ENCODE results near the gene GABRD.

The GABRD gene

DNA sequence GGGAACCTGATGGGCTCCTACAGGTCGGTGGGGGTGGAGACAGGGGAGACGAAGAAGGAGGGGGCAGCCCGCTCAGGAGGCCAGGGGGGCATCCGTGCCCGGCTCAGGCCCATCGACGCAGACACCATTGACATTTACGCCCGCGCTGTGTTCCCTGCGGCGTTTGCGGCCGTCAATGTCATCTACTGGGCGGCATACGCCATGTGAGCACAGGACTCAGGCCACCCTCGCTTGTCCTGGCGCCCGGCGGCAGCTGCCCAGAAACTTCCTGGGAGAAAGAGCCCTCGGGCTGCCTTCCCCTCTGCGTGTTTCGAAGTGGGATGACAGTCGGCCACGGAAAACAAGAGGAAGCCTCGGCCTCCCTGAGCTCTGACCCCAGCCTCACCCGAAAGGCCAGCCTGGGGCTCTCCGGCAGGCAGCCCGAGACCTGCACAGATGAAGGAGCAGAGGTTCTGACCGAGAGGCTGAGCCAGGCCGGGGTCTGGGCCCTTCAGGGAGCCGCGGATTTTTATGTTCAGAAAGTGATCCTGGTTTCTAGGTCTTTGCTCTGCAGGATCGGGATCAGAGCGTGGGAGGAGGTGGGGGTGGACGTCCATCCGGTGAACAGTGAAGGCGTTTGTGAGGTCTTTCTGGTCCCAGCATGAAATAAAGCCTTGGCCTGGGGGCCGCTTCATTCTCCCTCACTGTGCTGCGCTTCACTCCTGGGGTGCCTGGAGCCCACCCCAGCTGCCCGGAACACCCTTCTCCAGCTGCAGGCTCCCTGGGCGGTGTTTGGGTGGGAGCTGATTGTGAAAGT is 11.1 kb downstream of the GABRD start:
- no peak for DNase-seq
- TF ChIP-seq GATA1 (IDR thresholded peaks at IDR 0.05; ENCODE audit: low read depth, low read length) (no peak), POLR2A (IDR thresholded peaks at IDR 0.05; ENCODE audit: low read length) (no peak)

DNA sequence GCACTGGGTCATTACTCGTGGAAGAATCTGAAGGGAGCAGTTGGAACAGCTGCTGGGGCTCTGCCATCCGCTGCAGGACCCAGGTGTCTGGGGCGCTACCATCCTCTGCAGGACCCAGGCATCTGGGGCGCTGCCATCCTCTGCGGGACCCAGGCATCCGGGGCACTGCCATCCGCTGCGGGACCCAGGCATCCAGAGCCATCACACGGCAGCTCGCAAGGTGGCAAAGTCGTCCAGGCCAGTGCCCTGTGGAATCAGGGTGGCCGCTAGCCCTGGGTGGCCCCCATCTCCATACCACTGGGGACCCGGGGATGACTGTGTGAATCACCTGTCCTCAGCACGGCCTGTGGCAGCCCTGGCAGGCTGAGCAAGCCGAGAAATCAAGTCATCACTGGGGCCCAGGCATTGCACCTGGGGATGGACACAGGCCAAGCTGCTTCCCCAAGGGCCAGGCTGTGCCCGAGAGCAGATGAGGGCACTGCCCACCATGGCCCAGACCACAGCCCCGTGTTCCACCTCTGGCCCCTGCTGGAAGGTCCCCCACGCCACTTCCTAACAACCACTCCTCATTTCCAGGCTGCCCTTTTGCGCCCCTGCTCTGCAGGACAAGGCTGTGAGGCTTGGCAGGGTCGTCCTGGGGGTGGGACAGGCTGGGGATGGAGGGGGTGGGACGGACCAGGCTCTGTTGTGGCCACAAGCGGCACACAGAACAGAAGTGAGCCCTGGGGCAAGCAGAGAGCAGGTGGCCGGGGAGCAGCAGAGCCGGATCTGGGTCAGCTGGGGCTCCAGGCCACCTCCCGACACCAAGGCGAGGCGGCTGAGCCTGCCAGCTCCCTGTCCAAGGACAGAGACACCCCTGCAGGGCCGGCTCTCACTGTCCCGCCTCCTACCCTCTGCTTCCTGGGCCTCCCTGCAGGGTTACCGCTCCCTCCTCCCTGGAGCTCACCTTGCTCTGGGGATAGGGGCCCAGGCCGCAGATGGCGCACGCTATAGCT is 12.7 kb downstream of the GABRD start:
- no peak for DNase-seq
- TF ChIP-seq GATA1 (IDR thresholded peaks at IDR 0.05; ENCODE audit: low read depth, low read length) (no peak), POLR2A (IDR thresholded peaks at IDR 0.05; ENCODE audit: low read length) (no peak)

DNA sequence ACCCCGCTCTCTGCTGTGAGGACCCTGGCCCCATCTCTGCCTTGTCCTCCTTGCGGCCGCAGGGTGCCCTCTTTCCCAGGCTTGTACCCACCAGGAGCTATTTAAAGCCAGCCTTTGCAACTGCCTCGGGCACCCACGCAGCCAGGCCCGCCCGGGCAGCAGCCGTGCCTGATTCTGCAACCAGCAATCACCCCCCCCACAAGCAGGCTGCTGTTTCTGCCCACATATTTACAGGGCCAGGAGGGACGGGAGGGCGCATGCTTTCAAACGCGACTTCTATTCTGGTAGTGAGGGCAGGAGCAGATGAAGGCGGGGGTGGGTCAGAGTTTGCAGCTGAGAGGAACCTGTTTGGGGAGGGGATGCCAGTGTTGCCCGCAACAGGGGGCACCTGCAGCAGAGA is 13.6 kb downstream of the GABRD start:
- TF ChIP-seq POLR2A (IDR thresholded peaks at IDR 0.05; ENCODE audit: low read length) = no peak
- TF ChIP-seq GATA1 (IDR thresholded peaks at IDR 0.05; ENCODE audit: low read depth, low read length) = no peak
- DNase-seq = no peak

DNA sequence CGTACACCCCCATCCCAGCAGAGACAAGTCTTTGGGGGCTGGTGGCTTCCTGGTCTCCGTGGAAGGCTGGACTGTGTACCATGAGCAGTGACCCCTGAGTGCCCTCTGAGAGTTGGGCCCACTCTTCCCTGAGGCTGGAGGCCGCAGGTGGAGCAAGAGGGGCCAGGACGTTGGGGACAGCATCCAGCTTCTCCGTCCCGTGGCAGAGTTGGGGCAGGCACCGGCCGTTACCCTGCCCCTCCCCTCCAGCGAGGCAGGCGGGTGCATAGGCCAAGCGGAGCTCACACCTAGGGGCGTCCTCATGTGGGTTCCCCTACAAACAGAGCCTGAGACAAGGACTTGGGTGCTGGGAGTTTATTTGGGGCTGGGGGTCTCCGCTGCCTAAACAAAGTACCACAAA is 14.0 kb downstream of the GABRD start:
- TF ChIP-seq POLR2A (IDR thresholded peaks at IDR 0.05; ENCODE audit: low read length) = no peak
- no peak for TF ChIP-seq GATA1 (IDR thresholded peaks at IDR 0.05; ENCODE audit: low read depth, low read length)
- DNase-seq = no peak

DNA sequence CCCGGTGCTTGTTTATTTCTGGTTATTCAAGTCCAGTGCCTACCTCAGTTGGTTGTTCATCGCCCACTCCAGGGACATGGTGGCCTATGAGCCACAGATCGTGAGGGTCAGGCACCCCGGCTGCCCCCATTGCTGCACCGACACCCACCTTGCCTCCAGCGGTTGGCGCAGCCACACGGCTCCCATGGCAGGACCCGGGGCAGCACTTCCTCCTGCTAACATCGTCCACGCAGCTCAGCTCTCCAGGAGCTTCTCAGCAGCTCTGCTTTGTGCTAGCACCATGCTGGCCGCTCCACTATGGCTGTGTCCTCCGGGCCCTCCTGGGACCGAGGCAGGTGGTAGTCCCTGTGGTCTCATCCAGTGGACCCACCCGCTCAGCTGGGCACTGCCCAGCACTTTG is 17.1 kb downstream of the GABRD start:
- DNase-seq = no peak
- TF ChIP-seq POLR2A (IDR thresholded peaks at IDR 0.05; ENCODE audit: low read length) (no peak), GATA1 (IDR thresholded peaks at IDR 0.05; ENCODE audit: low read depth, low read length) (no peak)

DNA sequence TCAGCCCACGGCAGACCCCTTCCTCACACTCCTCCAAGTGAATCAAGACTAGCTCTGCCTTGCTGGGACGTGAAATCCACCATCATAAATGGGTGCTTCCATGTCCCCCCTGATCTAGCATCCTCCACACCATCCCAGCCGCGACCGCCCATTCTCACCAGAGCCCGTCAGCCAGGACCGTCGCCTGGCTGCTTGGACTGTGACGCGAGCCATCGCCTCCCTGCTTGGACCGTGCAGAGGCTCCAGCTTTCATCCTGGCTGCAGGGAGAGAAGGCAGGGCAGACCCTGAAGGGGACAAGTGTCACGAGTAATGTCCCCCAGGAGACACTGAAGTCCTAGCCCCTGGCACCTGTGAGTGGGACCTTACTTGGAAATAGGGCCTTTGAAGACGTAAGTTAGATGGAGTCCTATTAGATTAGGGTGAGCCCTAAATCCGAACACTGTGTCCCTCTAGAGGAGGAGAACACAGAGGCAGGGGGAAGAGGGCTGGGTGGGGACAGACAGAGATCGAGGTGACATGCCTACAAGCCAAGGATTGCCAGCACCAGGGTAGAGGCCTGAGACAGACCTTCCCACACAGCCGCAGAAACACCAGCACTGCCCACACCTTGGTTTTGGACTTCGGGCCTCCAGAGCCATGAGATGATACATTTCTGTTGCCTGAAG is 18.3 kb downstream of the GABRD start:
- TF ChIP-seq POLR2A (IDR thresholded peaks at IDR 0.05; ENCODE audit: low read length) (no peak), GATA1 (IDR thresholded peaks at IDR 0.05; ENCODE audit: low read depth, low read length) (no peak)

DNA sequence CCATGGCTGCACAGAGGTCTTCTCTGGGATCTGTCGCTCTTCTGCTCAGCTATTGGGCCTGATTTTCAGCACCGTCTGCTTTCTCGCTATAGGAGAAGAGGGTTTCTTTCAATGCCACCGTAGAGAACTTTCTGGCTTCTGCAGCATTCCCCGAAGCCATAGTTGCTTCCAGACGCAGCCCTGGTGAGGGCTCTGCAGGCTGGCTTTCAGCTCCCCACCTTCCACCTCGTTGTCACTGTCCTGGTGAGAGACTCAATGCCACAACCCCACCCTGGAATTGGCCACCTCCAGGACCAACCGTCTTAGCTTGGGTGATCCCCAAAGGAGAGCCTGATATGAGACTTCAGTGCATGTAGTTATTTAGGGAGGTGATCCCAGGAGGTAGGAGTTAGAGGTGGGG is 19.1 kb downstream of the GABRD start:
- TF ChIP-seq POLR2A (IDR thresholded peaks at IDR 0.05; ENCODE audit: low read length) (no peak), GATA1 (IDR thresholded peaks at IDR 0.05; ENCODE audit: low read depth, low read length) (no peak)
- no peak for DNase-seq

More for the DNA sequence above, 18.3 kb downstream of the GABRD start:
- no peak for DNase-seq

DNA sequence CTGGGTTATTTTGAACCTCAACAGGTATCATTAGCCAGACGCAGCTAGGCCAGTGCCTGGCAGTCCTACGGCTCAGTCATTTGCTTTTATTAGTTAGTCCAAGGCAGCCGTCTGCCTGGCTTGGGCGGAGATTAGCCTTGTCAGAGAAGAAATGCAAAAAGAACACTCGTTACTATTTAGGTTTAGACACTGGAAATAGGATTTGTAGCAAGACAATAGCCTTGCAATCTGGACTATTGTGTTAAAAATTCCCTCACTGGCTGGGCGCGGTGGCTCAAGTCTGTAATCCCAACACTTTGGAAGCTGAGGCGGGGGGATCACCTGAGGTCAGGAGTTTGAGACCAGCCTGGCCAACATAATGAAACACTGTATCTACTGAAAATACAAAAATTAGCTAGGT is 20.1 kb downstream of the GABRD start:
- TF ChIP-seq POLR2A (IDR thresholded peaks at IDR 0.05; ENCODE audit: low read length) (no peak), GATA1 (IDR thresholded peaks at IDR 0.05; ENCODE audit: low read depth, low read length) (no peak)
- no peak for DNase-seq

DNA sequence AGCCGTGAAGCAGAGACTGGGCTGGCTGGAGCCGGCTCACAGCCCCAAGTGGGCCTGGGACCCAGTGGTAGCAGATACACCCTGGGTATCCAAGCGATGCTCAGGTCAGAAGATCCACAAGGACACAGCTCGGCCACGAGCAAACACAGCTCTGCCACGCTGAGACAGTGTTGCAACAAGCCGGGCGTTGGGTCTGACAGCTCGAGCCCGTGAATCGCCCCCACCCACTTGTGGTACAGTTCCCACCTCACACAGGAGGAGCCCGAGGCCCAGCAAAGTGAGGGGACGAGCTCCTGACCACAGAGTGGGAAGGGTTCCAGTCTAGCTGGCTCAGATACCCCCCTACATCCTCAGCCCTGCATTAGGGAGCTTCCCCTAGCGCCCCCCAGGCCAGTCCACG is 22.2 kb downstream of the GABRD start:
- no peak for DNase-seq
- TF ChIP-seq GATA1 (IDR thresholded peaks at IDR 0.05; ENCODE audit: low read depth, low read length) (no peak), POLR2A (IDR thresholded peaks at IDR 0.05; ENCODE audit: low read length) (no peak)

DNA sequence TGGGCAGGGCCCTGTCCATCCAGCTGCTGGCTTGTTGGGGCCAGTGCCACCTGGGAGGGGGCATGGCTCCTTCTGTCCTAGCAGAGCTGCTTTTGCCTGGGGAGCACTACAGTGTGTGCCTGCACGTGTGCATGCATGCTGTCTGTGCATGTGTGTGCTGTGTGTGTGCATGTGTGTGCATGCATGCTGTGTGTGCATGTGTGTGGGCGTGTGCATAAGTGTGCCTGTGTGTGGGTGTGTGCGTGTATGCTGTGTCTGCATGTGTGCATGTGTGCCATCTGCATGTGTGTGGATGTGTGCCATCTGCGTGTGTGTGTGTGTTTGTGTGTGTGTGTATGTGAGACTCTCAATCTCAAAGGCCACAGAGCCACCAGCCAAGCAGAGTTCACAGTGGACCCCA is 22.7 kb downstream of the GABRD start:
- TF ChIP-seq POLR2A (IDR thresholded peaks at IDR 0.05; ENCODE audit: low read length) (no peak), GATA1 (IDR thresholded peaks at IDR 0.05; ENCODE audit: low read depth, low read length) (no peak)
- no peak for DNase-seq

DNA sequence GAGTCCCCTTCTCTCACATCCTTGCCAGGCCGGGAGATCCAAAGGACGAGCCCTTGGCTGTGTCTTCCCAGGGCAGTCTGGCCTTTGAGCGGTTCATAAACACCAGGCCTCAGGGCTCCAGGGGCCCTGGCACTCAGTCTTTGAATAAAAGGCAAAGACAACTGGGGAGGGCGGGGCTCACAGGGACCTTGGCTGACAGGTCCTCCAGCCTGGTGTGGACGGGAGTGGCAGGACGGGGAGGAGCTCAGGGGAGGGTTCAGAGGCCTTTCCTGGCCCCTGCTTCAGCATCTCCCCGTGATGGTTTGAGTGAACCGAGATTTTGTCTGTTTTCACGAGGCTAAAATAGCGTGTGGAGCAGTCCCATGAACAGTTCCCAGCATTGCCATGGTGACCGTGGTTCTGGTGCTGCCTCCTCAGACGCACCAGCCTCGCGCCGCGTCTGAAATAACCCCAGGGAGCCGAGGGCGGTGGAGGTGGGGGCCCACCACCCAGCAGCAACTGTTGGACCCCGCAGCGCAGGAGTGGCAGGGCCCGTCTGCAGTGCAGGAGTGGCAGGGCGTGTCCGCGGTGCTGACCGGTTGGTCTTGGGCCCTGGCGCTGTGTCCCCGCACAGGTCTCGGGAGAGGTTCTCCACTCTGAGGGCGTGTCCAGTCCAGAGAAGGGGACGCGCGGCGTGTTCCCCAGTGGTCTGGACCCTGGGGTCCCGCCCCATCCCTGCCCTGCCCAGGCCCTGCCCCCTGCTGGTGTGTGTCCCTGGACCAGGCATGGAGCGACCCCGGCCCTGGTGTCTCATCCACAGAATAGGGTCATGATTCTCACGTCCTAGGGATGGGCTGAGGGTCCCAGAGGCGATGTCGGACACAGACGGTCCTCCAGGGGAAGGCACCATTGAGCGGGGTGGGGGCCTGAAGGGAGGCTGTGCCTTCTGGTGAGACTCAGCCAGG is 24.0 kb downstream of the GABRD start:
- no peak for TF ChIP-seq POLR2A (IDR thresholded peaks at IDR 0.05; ENCODE audit: low read length)
- no peak for DNase-seq

DNA sequence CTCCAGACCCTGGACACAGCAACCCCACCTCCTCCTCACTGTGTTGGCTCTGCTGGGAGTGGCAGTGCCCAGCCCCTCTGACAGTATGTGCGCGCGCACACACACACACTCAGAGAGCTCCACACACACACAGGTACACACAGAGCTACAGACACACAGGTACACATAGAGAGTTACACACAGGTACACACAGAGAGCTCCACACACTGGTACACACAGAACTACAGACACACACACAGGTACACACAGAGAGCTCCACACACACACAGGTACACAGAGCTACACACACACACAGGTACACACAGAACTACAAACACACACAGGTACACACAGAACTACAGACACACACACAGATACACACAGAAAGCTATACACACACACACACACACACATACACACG is 24.7 kb downstream of the GABRD start:
- DNase-seq = no peak
- no peak for TF ChIP-seq GATA1 (IDR thresholded peaks at IDR 0.05; ENCODE audit: low read depth, low read length)
- no peak for TF ChIP-seq POLR2A (IDR thresholded peaks at IDR 0.05; ENCODE audit: low read length)

Measured in erythroblast (primary cell).